Activated B cell treated with CpG ODN at 0.5 μM for 24 hours (primary cell): ENCODE measurements around the gene ITGB4. TPM values are rescaled to one million over a fixed set of nuclear protein-coding genes. Genes with fewer than 3 reads are reported as not detected.

Experiments
- ATAC-seq: fragments of 200-7000 bp; cut with Tn5 transposase; one replicate; pipeline ENCODE4 v1.10.0; 2021; ENCODE audit warnings: low read depth, mild to moderate bottlenecking, moderate library complexity
- CTCF ChIA-PET: fragments of 350-600 bp; sonication (Branson Sonifier 250); formaldehyde crosslinking; loops from one replicate; lab custom pipeline; 2021; ENCODE audit warnings: antibody characterized with exemption; lab: Charles Lee
- POLR2A ChIA-PET: fragments of 350-600 bp; sonication (Branson Sonifier 250); formaldehyde crosslinking; loops from one replicate; lab custom pipeline; 2021; ENCODE audit warnings: antibody characterized with exemption; lab: Charles Lee
- DNase-seq: peaks from one replicate; pipeline ENCODE4 v3.0.0; 2022
- H3K27ac Mint-ChIP-seq: one replicate; pipeline ENCODE4 v1.8.0; 2020; ENCODE audit warnings: mixed read lengths
- H3K27me3 Mint-ChIP-seq: one replicate; pipeline ENCODE4 v1.8.0; 2021; ENCODE audit warnings: mixed read lengths
- H3K36me3 Mint-ChIP-seq: one replicate; pipeline ENCODE4 v1.8.0; 2021; ENCODE audit warnings: low read depth, mixed read lengths
- H3K4me1 Mint-ChIP-seq: one replicate; pipeline ENCODE4 v1.8.0; 2021; ENCODE audit warnings: mixed read lengths
- H3K4me3 Mint-ChIP-seq: one replicate; pipeline ENCODE4 v1.8.0; 2020; ENCODE audit warnings: mild to moderate bottlenecking, mixed read lengths
- H3K9me3 Mint-ChIP-seq: one replicate; pipeline ENCODE4 v1.8.0; 2020; ENCODE audit warnings: mixed read lengths
- intact Hi-C: fragments of 100-400 bp; cut with micrococcal nuclease; formaldehyde crosslinking; loops from one replicate; pipeline ENCODE4 v1.15.1; 2024
- total RNA-seq: library from RNA; stranded (reverse); gene quantifications from 2 replicates; pipeline ENCODE4 v1.2.3, GENCODE V29; 2022
- TF ChIP-seq, protein P1 (sequence below): fragments of 200-600 bp; IDR thresholded peaks from one replicate; pipeline ENCODE4 v1.8.0; 2022; ENCODE audit warnings: antibody characterized with exemption, mild to moderate bottlenecking

ITGB4 gene
- total RNA-seq, 1 donor from 2014 or later = 2.2 TPM

DNA sequence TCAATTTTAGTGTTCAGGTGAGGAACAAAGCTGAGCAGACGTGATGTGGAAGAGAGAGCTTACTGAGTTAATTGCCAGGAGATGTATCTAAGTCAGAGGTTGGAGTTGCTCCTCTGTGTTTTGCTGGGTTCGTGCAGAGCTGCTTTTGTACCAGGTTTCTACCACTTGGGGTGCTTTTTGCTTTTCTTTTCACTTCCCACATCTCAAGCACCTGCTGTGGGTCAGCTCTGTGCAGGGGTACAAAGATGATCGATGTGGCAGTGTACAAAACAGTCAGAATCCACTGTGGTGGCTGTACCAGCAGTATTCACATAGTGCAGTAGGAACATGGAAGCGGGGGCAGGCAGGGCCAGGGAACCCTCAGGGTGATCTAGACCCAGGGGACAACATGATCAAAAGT is 78.1 kb downstream of the ITGB4 start:
- H3K9me3 Mint-ChIP-seq = no peaks in the 10 kb centered on the region
- POLR2A ChIA-PET = interaction anchor here (0.6 to 1.4 kb wide), 3 partner anchors 19 to 125 kb away, joined by 4 read pairs; a partner anchor contains a TSS
- no peak overlapping the region for H3K4me3 Mint-ChIP-seq
- intact Hi-C loops = no loop called here
- H3K27ac Mint-ChIP-seq = no peak overlapping the region
- ATAC-seq (no peak), DNase-seq (peak; percentile 0)
- no peaks in the 10 kb centered on the region for H3K27me3 Mint-ChIP-seq
- H3K36me3 Mint-ChIP-seq = peaks cover 45% of the 10 kb centered on the region
- TF ChIP-seq, protein P1, sequence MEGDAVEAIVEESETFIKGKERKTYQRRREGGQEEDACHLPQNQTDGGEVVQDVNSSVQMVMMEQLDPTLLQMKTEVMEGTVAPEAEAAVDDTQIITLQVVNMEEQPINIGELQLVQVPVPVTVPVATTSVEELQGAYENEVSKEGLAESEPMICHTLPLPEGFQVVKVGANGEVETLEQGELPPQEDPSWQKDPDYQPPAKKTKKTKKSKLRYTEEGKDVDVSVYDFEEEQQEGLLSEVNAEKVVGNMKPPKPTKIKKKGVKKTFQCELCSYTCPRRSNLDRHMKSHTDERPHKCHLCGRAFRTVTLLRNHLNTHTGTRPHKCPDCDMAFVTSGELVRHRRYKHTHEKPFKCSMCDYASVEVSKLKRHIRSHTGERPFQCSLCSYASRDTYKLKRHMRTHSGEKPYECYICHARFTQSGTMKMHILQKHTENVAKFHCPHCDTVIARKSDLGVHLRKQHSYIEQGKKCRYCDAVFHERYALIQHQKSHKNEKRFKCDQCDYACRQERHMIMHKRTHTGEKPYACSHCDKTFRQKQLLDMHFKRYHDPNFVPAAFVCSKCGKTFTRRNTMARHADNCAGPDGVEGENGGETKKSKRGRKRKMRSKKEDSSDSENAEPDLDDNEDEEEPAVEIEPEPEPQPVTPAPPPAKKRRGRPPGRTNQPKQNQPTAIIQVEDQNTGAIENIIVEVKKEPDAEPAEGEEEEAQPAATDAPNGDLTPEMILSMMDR = no peak
- H3K4me1 Mint-ChIP-seq = peaks cover 11% of the 10 kb centered on the region
- CTCF ChIA-PET = interaction anchor here (1.0 to 1.3 kb wide), 2 partner anchors 30 to 46 kb away, joined by 4 read pairs; no protein-coding TSS in a partner anchor

GRCh38 chr17:75803883-75804282 is 82.6 kb downstream of the ITGB4 start:
- no peak overlapping the region for H3K4me3 Mint-ChIP-seq
- ATAC-seq (no peak), DNase-seq (no peak)
- ChIA-PET CTCF (interaction anchor here (0.9 kb wide), 1 partner anchor 57 kb away, joined by 3 read pairs; no protein-coding TSS in a partner anchor), POLR2A (interaction anchor here (1.2 kb wide), 1 partner anchor 24 kb away, joined by 3 read pairs; no protein-coding TSS in a partner anchor)
- H3K27me3 Mint-ChIP-seq = no peaks in the 10 kb centered on the region
- H3K36me3 Mint-ChIP-seq = peaks cover 14% of the 10 kb centered on the region
- H3K4me1 Mint-ChIP-seq = peaks cover 21% of the 10 kb centered on the region
- intact Hi-C loops = no loop called here
- H3K9me3 Mint-ChIP-seq = no peaks in the 10 kb centered on the region
- H3K27ac Mint-ChIP-seq = no peak overlapping the region
- TF ChIP-seq, protein P1 = no peak

DNA sequence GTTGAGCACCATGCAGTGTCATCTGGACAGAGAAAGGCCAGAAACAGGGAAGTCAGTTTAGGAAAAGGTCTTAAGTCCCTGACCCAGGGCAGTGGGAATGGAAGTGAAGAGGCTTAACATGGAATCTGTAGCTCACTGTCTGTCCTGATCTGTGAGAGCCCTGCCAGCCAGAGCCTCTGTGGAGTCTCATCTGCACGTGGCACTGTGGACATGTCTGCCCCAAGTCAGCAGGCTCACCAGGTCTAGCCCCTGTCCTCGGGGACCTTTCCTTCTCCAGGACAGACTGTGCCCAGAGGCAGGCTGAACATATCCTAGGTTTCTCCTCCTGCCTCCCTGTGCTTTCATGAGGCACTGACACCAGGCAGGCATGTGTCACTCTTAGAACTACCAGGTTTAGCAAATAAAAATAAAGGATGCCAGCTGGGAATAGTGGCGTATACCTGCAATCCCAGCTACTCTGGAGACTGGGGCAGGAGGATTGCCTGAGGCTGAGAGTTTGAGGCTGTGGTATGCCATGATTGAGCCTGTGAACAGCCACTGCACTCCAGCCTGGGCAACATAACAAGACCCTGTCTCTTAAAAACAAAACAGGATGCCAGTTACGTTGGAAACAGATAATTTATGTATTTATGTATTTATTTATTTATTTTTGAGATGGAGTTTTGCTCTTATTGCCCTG is 85.7 kb downstream of the ITGB4 start:
- no peaks in the 10 kb centered on the region for H3K9me3 Mint-ChIP-seq
- H3K27me3 Mint-ChIP-seq = no peaks in the 10 kb centered on the region
- peaks cover 26% of the 10 kb centered on the region for H3K36me3 Mint-ChIP-seq
- CTCF ChIA-PET = interaction anchor here (1.5 kb wide), 1 partner anchor 21 kb away, joined by 5 read pairs; no protein-coding TSS in a partner anchor
- no peak overlapping the region for H3K27ac Mint-ChIP-seq
- TF ChIP-seq, protein P1 = no peak
- H3K4me3 Mint-ChIP-seq = no peak overlapping the region
- intact Hi-C loops = no loop called here
- peaks cover 22% of the 10 kb centered on the region for H3K4me1 Mint-ChIP-seq
- no peak for DNase-seq
- POLR2A ChIA-PET = interaction anchor here (1.2 to 2.9 kb wide), 3 partner anchors 20 to 27 kb away, joined by 3 to 21 read pairs (median 4); partner anchors contain the start of gene UNK
- no peak for ATAC-seq

Other genes starting within 250 kb of the ITGB4 start
- gene CASKIN2, start 205.9 kb upstream of the ITGB4 start, total RNA-seq = 1.2 and 1.4 TPM in 2 replicates
- gene TSEN54, start 204.9 kb upstream of the ITGB4 start, total RNA-seq = 21.0 and 24.9 TPM in 2 replicates
- 27.5 and 29.9 TPM in 2 replicates for gene LLGL2, start 195.8 kb upstream of the ITGB4 start, total RNA-seq
- gene MYO15B, start 133.7 kb upstream of the ITGB4 start, total RNA-seq = 207 and 264 TPM in 2 replicates
- 1.1 and 1.7 TPM in 2 replicates for gene SMIM5, start 88.0 kb upstream of the ITGB4 start, total RNA-seq
- 55.9 and 65.4 TPM in 2 replicates for gene RECQL5, start 54.3 kb upstream of the ITGB4 start, total RNA-seq
- 177 and 184 TPM in 2 replicates for gene SAP30BP, start 54.1 kb upstream of the ITGB4 start, total RNA-seq
- gene GALK1, start 43.7 kb downstream of the ITGB4 start, total RNA-seq = 14.9 and 22.9 TPM in 2 replicates
- 52.3 and 61.2 TPM in 2 replicates for gene UNK, start 63.3 kb downstream of the ITGB4 start, total RNA-seq
- gene UNC13D, start 122.9 kb downstream of the ITGB4 start, total RNA-seq = 90.4 and 102 TPM in 2 replicates
- 66.0 and 68.7 TPM in 2 replicates for gene WBP2, start 133.9 kb downstream of the ITGB4 start, total RNA-seq
- gene TRIM47, start 157.1 kb downstream of the ITGB4 start, total RNA-seq = 3.1 and 3.5 TPM in 2 replicates
- 20.0 and 22.4 TPM in 2 replicates for gene TRIM65, start 175.5 kb downstream of the ITGB4 start, total RNA-seq
- gene MRPL38, start 183.4 kb downstream of the ITGB4 start, total RNA-seq = 132 and 137 TPM in 2 replicates
- 13.2 and 15.1 TPM in 2 replicates for gene FBF1, start 219.6 kb downstream of the ITGB4 start, total RNA-seq